Measurements from ENCODE around the gene TYK2. TPM values are rescaled to one million over a fixed set of nuclear protein-coding genes. Genes with fewer than 3 reads are reported as not detected.

Gene TYK2
- total and polyA plus RNA-seq, 2 of the 13 experiments (the other 11 are each of a cell fraction or from before 2014, with no cell fraction given), result 38.8 to 60.1 TPM

DNA sequence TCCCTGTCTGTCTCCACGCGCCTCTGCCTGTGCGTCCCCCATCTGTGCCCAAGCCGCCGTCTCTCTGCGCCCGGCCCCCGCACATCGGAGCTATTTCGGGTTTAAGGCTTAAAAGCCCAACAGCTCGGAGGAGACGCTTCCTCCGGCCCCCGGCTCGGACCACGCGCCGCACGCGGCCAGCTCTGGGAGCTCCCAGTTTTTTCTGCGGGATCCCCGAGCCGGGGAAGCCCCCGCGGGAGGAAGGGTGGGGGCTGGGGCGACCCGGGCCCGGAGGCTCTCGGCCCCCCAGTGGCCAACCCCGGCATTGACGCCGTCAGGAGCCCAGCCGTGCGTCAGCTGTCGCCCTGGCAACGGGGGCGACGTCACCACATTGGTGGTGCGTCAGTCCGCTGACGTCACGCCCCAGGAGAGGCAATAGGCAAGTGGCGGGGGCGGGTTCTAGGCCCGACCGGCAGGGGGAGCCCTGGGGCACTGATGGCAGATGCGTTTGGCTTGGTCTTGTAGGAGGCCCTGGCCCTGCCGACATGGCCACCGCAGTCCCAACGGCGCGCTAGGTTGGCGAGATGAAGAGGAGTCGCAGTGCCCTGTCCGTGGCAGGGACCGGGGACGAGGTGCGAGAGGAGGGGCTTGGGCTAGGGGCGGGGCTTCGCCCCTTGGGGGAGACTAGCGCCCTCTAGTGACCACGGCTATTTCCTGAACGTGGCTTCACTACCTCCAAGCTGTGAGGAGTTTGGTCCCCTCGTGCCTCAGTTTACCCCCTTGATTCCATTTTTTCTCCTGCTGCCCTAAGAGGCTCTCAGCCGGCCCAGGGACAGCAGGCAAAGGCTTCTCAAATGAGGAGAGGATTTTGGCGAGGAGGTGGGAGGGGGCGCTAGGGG lies 36.2 kb upstream of the TYK2 start (continued):
- TF ChIP-seq HIC2 (CRISPR knock-in tag; IDR thresholded peaks at IDR 0.05; ENCODE audit: low read depth), result peak; percentile 56; the same call in 1 of the 2 replicates
- TF ChIP-seq HMG20B (CRISPR knock-in tag; conservative IDR thresholded peaks at IDR 0.05), result 0 out of 2 replicates have a peak, but pooled peaks have one; percentile 27
- TF ChIP-seq ZNF451 (CRISPR knock-in tag; IDR thresholded peaks at IDR 0.05), result 0 out of 2 replicates have a peak, but pooled peaks have one; percentile 52
- TF ChIP-seq TRIM24 (CRISPR knock-in tag; IDR thresholded peaks at IDR 0.05), result no peak
- peak; percentile 85; the same call in 1 of the 2 replicates for TF ChIP-seq ZNF333 (CRISPR knock-in tag; IDR thresholded peaks at IDR 0.05; ENCODE audit: borderline replicate concordance)
- peak; percentile 85 for TF ChIP-seq THAP9 (CRISPR knock-in tag; IDR thresholded peaks at IDR 0.05; ENCODE audit: borderline replicate concordance)
- TF ChIP-seq, protein P1, sequence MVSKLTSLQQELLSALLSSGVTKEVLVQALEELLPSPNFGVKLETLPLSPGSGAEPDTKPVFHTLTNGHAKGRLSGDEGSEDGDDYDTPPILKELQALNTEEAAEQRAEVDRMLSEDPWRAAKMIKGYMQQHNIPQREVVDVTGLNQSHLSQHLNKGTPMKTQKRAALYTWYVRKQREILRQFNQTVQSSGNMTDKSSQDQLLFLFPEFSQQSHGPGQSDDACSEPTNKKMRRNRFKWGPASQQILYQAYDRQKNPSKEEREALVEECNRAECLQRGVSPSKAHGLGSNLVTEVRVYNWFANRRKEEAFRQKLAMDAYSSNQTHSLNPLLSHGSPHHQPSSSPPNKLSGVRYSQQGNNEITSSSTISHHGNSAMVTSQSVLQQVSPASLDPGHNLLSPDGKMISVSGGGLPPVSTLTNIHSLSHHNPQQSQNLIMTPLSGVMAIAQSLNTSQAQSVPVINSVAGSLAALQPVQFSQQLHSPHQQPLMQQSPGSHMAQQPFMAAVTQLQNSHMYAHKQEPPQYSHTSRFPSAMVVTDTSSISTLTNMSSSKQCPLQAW (CRISPR knock-in tag; IDR thresholded peaks at IDR 0.05), result peak; percentile 86
- TF ChIP-seq, protein P2, sequence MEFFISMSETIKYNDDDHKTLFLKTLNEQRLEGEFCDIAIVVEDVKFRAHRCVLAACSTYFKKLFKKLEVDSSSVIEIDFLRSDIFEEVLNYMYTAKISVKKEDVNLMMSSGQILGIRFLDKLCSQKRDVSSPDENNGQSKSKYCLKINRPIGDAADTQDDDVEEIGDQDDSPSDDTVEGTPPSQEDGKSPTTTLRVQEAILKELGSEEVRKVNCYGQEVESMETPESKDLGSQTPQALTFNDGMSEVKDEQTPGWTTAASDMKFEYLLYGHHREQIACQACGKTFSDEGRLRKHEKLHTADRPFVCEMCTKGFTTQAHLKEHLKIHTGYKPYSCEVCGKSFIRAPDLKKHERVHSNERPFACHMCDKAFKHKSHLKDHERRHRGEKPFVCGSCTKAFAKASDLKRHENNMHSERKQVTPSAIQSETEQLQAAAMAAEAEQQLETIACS (CRISPR knock-in tag; IDR thresholded peaks at IDR 0.05), result no peak
- TF ChIP-seq ZNF138 (CRISPR knock-in tag; IDR thresholded peaks at IDR 0.05; ENCODE audit: low read depth), result no peak
- TF ChIP-seq FOXJ3 (CRISPR knock-in tag; IDR thresholded peaks at IDR 0.05; ENCODE audit: borderline replicate concordance), result 0 out of 2 replicates have a peak, but pooled peaks have one; percentile 35
- peak; percentile 70; the same call in 1 of the 2 replicates for TF ChIP-seq ZSCAN9 (CRISPR knock-in tag; IDR thresholded peaks at IDR 0.05; ENCODE audit: borderline replicate concordance)
- no peak for TF ChIP-seq JUNB (CRISPR knock-in tag; IDR thresholded peaks at IDR 0.05; ENCODE audit: borderline replicate concordance)
- TF ChIP-seq, protein P3, sequence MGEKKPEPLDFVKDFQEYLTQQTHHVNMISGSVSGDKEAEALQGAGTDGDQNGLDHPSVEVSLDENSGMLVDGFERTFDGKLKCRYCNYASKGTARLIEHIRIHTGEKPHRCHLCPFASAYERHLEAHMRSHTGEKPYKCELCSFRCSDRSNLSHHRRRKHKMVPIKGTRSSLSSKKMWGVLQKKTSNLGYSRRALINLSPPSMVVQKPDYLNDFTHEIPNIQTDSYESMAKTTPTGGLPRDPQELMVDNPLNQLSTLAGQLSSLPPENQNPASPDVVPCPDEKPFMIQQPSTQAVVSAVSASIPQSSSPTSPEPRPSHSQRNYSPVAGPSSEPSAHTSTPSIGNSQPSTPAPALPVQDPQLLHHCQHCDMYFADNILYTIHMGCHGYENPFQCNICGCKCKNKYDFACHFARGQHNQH (CRISPR knock-in tag; IDR thresholded peaks at IDR 0.05), result peak; percentile 93; the same call in 1 of the 2 replicates
- TF ChIP-seq, protein P4, sequence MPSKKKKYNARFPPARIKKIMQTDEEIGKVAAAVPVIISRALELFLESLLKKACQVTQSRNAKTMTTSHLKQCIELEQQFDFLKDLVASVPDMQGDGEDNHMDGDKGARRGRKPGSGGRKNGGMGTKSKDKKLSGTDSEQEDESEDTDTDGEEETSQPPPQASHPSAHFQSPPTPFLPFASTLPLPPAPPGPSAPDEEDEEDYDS (CRISPR knock-in tag; IDR thresholded peaks at IDR 0.05), result peak; percentile 60
- 0 out of 2 replicates have a peak, but pooled peaks have one; percentile 80 for TF ChIP-seq MED13 (CRISPR knock-in tag; IDR thresholded peaks at IDR 0.05)
